ENCODE results near the gene PCBP3.

The PCBP3 gene

DNA sequence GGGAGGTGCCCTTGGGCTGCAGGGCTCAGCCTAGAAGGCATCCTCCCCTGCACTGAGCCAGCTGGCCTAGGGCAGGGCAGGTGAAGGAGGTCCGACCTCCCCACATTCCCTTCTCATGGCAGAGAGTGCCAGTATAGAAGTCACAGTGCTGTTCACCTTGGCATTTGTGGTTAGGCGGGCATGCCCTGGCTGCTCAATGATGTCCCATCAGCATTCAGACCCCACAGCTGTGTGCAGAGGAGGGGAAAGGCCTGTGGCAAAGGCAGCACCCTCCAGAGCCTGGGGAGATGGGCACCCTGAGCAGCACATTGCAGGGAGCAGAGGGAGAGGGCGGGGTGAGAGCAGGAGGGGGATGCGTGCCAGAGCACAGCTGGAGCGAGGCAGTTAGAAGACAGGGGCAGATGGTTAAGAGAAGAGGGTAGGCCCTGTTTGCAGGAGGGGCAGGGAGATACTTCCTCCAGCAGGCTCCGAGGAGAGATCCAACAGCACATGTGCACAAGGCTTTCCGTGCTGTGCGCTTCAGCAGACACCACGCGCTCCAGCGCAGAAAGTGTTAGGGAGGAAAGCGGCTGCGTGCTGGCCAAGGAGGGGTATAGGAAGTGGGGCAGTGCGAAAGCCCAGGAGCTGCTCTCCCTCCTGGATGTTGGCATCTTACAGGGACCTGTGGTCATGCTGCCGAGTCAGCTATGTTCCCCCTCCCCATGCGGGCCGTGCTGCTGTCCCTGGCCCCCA, 294.4 kb downstream of the PCBP3 start:
- no peak overlapping the region for H3K4me3 ChIP-seq (replicated peaks; ENCODE audit: low read depth, low read length)
- no peak for DNase-seq (ENCODE audit: low read depth)
- TF ChIP-seq, protein P1, sequence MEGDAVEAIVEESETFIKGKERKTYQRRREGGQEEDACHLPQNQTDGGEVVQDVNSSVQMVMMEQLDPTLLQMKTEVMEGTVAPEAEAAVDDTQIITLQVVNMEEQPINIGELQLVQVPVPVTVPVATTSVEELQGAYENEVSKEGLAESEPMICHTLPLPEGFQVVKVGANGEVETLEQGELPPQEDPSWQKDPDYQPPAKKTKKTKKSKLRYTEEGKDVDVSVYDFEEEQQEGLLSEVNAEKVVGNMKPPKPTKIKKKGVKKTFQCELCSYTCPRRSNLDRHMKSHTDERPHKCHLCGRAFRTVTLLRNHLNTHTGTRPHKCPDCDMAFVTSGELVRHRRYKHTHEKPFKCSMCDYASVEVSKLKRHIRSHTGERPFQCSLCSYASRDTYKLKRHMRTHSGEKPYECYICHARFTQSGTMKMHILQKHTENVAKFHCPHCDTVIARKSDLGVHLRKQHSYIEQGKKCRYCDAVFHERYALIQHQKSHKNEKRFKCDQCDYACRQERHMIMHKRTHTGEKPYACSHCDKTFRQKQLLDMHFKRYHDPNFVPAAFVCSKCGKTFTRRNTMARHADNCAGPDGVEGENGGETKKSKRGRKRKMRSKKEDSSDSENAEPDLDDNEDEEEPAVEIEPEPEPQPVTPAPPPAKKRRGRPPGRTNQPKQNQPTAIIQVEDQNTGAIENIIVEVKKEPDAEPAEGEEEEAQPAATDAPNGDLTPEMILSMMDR (IDR thresholded peaks at IDR 0.05; ENCODE audit: low read length, missing control alignments) = no peak

DNA sequence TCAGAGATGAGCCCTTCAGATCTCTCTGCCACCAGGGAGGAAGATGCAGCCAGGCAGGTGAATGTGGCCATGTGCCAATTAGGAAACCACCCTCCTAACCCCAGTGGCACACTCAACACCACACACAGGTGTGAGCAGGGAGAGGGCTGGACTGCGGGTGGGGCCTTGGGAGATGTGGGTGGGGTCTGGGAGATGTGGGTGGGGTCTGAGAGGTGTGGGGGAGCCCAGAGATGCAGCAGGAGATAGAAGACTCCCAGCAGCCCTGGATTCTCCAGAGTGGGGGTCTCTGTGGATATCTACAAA, 294.9 kb downstream of the PCBP3 start:
- no peak overlapping the region for H3K4me3 ChIP-seq (replicated peaks; ENCODE audit: low read depth, low read length)
- TF ChIP-seq, protein P1 (IDR thresholded peaks at IDR 0.05; ENCODE audit: low read length, missing control alignments) = no peak

DNA sequence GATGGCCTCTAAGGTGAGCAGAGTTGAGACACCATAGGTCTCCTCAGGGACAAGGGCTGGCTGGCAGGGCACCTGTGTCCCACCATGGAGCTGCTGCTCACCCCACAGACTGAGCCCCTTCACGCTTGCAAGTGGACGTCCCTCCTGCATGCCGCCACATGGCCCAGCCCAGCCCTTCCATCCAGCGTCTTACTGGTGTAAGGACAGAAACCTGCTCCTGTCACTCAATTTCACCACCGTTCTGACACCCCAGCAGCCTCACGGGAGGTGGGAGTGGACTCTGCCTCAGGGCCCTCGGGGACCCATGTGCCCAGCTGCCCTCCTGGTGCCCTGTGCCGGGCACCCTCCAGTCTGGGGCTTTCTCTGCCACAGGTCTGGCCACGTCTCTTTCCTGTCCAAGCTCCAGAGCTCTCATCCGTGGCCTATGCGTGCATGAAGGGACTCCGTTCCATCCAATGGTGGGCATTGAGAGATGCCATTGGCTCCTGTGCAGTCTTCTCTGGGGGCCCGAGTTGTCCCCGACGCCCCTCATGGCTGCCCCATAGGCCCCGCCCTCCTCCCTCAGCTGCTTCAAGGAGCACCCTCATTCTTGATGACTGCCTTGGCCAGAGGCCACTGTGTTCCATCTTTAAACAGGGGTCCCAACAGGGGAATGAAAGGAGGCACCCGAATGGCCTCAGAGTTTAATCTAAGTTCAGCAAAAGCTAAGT, 295.4 kb downstream of the PCBP3 start:
- no peak overlapping the region for H3K4me3 ChIP-seq (replicated peaks; ENCODE audit: low read depth, low read length)
- TF ChIP-seq, protein P1 (IDR thresholded peaks at IDR 0.05; ENCODE audit: low read length, missing control alignments) = no peak
- no peak for DNase-seq (ENCODE audit: low read depth)

More for the DNA sequence above, 294.9 kb downstream of the PCBP3 start:
- no peak for DNase-seq (ENCODE audit: low read depth)

DNA sequence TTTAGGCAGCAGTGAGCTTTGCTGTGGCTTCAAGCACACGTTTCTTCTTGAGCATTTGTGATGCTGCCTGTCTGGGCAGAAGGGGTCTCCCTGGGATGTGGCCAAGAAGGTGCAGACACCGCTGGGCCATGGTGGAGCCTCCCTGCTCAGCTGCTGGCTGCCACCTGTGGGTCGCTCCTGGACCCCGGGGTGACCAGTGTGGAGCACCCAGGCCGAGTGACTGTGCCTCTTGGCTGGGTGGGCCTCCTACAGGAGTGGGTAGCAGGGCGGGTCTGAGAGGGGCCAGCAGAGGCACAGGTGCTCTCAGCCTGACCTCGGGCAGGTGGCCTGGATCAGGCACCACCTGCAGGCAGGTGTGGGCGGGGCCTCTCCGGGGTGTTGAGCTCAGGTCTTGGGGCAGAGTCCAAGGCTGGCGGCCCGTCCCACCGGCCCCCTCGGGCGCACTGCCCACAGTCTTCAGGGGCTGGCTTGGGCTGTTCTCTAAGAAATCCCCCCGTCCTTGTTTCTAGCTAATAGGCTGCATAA, 296.1 kb downstream of the PCBP3 start:
- DNase-seq (ENCODE audit: low read depth) = no peak
- no peak overlapping the region for H3K4me3 ChIP-seq (replicated peaks; ENCODE audit: low read depth, low read length)
- TF ChIP-seq, protein P1 (IDR thresholded peaks at IDR 0.05; ENCODE audit: low read length, missing control alignments) = no peak

DNA sequence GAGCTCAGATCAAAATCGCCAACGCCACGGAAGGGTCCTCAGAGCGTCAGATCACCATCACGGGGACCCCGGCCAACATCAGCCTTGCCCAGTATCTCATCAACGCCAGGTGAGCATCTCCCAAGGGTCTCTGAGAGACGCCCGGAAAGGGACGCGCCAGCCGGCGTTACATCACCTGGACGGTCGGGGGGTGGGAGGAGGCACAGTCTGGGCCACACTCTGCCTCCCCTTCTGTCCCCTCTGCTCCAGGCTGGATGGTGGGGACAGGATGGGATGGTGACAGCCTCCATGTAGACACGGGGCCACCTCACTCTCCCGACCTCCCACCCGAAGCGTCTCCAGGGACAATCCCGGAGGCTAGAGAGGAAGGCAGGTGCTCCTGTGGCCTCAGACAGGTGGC, 296.6 kb downstream of the PCBP3 start:
- H3K4me3 ChIP-seq (replicated peaks; ENCODE audit: low read depth, low read length) = no peak overlapping the region
- no peak for DNase-seq (ENCODE audit: low read depth)
- TF ChIP-seq, protein P1 (IDR thresholded peaks at IDR 0.05; ENCODE audit: low read length, missing control alignments) = no peak

DNA sequence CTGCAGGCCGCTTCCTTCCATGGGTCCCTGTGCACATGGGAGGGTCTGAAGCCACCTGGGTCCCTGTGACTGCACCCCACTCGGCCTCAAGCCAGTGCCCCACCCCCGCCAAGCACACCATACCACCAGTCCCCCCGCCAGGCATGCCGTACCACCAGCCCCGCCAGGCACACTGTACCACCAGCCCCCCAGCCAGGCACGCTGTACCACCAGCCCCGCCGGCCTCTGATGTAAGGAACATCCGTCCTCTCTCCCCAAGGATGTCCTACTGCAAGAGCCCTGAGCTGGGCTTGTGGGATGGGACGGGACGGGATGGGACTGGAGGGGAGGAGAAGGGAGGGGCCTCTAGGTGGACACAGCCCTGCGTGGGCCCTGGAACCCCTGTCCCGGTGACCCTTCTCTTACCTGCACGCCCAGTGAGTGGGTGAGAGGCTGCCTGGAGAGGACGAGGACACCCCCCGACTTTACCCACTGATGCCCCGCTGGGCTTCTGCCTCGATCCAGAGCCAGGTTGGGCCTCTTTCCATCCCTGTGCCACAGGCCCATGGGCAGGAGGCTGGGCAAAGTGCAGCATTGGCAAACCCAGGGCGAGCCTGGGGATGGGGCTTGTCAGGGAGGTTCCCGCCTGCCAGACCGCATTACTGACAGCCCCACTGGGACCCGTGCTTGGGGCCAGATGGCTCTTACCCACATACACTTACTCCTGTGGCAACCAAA, 297.3 kb downstream of the PCBP3 start:
- no peak overlapping the region for H3K4me3 ChIP-seq (replicated peaks; ENCODE audit: low read depth, low read length)
- DNase-seq (ENCODE audit: low read depth) = no peak
- TF ChIP-seq, protein P1 (IDR thresholded peaks at IDR 0.05; ENCODE audit: low read length, missing control alignments) = no peak
